ENCODE results near the gene ART5. TPM values are rescaled to one million over a fixed set of nuclear protein-coding genes. Genes with fewer than 3 reads are reported as not detected.

Gene ART5
- total and polyA plus RNA-seq, 2 of the 4 experiments (the other 2 are of a cell fraction) = not detected

DNA sequence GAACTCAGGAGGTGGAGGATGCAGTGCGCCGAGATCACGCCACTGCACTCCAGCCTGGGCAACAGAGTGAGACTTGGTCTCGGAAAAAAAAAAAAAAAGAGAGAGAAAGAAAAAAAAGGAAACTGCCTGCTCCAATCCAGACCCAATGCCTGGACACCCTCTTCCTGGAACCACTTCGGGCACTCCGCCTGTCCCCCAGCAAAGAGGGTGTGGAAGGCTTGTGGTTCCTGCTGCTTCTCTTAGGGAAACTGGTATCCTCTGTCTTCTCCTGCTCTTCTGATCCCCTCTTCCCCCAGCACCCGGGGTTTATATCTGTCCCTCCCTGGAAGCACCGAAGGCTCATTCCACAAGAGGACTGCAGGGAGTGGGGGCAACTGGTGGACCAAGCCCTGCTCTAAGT is 16.5 kb upstream of the ART5 start:
- ChIA-PET POLR2A (ENCODE audit: unreplicated experiment) (no interaction called here), CTCF (no interaction called here)
- Histone ChIP-seq H3K4me2 (ENCODE audit: low read depth, low read length) (no peak overlapping the region), H2BK5ac (ENCODE audit: low read depth, low read length, poor library complexity, severe bottlenecking) (no peak overlapping the region), H3K9ac (ENCODE audit: low read depth, low read length) (no peak overlapping the region), H3K36me3 (ENCODE audit: control insufficient read depth, insufficient read depth, low read length) (no peaks in the 10 kb centered on the region), H3K9me1 (ENCODE audit: insufficient read depth, low read length) (no peaks in the 10 kb centered on the region), H2AFZ (replicated peaks; ENCODE audit: low read length, poor library complexity) (no peak overlapping the region), H3K4me1 (ENCODE audit: control insufficient read depth, insufficient read depth, low read length) (no peaks in the 10 kb centered on the region), H3K56ac (ENCODE audit: extremely low read depth, insufficient read depth, low read length) (no peak overlapping the region), H2BK120ac (ENCODE audit: low read depth, low read length) (no peak overlapping the region), H3K14ac (replicated peaks; ENCODE audit: low read depth, low read length) (no peak overlapping the region), H2BK20ac (ENCODE audit: low read depth, low read length) (no peak overlapping the region), H3K27ac (ENCODE audit: insufficient read depth, low read length) (no peak overlapping the region), H3K4me3 (ENCODE audit: insufficient read depth, low read depth, low read length) (no peak overlapping the region), H4K8ac (ENCODE audit: low read depth in 2 of 2, low read length in 2 of 2) (no peak overlapping the region), H3K27me3 (ENCODE audit: control insufficient read depth, insufficient read depth, low read length) (peaks cover 16% of the 10 kb centered on the region), H3K4ac (ENCODE audit: low read depth, low read length) (no peak overlapping the region), H3K18ac (ENCODE audit: low read depth, low read length) (no peak overlapping the region), H3K9me3 (ENCODE audit: control insufficient read depth, insufficient read depth, low read length) (no peaks in the 10 kb centered on the region), H3K23ac (ENCODE audit: low read depth, low read length) (no peak overlapping the region), H2AK5ac (ENCODE audit: low read depth, low read length) (no peak overlapping the region), H3K79me1 (ENCODE audit: low read depth in 1 of 2, low read length in 2 of 2) (no peaks in the 10 kb centered on the region), H2AK9ac (replicated peaks; ENCODE audit: low read depth, low read length, poor library complexity) (no peak overlapping the region), H4K5ac (ENCODE audit: low read depth, low read length) (no peak overlapping the region), H4K91ac (ENCODE audit: insufficient read depth, low read depth, low read length) (no peak overlapping the region), H2BK15ac (ENCODE audit: low read depth, low read length) (no peak overlapping the region), H4K20me1 (ENCODE audit: insufficient read depth, low read length) (no peaks in the 10 kb centered on the region)
- dilution Hi-C loops (cut with HindIII; ENCODE audit: low sequenced_read_pairs, unreplicated experiment) = no loop called here
- no TSS peak for BruUV-seq (replicated peaks)
- in situ Hi-C loops (cut with MboI; ENCODE audit: low sequenced_read_pairs) = no loop called here
- ATAC-seq (ENCODE audit: low read depth) (no peak), DNase-seq (no peak)
- intact Hi-C loops (cut with micrococcal nuclease) = no loop called here
- no CpG with 5 or more reads among the region's 8 CpGs for WGBS, 2 experiments (ENCODE audit: extremely low coverage in 2 of 2, insufficient read length in 1 of 2)
- TF ChIP-seq, protein P1, sequence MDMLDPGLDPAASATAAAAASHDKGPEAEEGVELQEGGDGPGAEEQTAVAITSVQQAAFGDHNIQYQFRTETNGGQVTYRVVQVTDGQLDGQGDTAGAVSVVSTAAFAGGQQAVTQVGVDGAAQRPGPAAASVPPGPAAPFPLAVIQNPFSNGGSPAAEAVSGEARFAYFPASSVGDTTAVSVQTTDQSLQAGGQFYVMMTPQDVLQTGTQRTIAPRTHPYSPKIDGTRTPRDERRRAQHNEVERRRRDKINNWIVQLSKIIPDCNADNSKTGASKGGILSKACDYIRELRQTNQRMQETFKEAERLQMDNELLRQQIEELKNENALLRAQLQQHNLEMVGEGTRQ (IDR thresholded peaks at IDR 0.05; ENCODE audit: low read depth, low read length) = no peak
- TF ChIP-seq, protein P2, sequence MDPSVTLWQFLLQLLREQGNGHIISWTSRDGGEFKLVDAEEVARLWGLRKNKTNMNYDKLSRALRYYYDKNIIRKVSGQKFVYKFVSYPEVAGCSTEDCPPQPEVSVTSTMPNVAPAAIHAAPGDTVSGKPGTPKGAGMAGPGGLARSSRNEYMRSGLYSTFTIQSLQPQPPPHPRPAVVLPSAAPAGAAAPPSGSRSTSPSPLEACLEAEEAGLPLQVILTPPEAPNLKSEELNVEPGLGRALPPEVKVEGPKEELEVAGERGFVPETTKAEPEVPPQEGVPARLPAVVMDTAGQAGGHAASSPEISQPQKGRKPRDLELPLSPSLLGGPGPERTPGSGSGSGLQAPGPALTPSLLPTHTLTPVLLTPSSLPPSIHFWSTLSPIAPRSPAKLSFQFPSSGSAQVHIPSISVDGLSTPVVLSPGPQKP (IDR thresholded peaks at IDR 0.05; ENCODE audit: borderline replicate concordance, low read depth, low read length) = no peak
- TF ChIP-seq RCOR1 (IDR thresholded peaks at IDR 0.05; ENCODE audit: insufficient replicate concordance, low read length) (no peak), CEBPB (IDR thresholded peaks at IDR 0.05; ENCODE audit: low read depth, low read length) (no peak), NFE2L2 (IDR thresholded peaks at IDR 0.05; ENCODE audit: low read depth, low read length) (no peak), BHLHE40 (IDR thresholded peaks at IDR 0.05; ENCODE audit: low read depth, low read length) (no peak), MAFK (IDR thresholded peaks at IDR 0.05; ENCODE audit: low read depth, low read length) (no peak), MXI1 (IDR thresholded peaks at IDR 0.05; ENCODE audit: borderline replicate concordance, low read depth, low read length) (no peak), POLR2A (IDR thresholded peaks at IDR 0.05; ENCODE audit: low read depth, low read length) (no peak), CHD1 (IDR thresholded peaks at IDR 0.05; ENCODE audit: low read depth, low read length) (no peak), RFX5 (IDR thresholded peaks at IDR 0.05; ENCODE audit: low read depth, low read length) (no peak), RAD21 (IDR thresholded peaks at IDR 0.05; ENCODE audit: low read length) (no peak), MAZ (IDR thresholded peaks at IDR 0.05; ENCODE audit: borderline replicate concordance, low read depth, low read length) (no peak), SMC3 (IDR thresholded peaks at IDR 0.05; ENCODE audit: low read depth, low read length) (no peak), FOS (IDR thresholded peaks at IDR 0.05; ENCODE audit: low read depth, low read length) (no peak)
